Activated T-cell treated with anti-CD3 and anti-CD28 coated beads for 48 hours (primary cell): Measurements from ENCODE around the gene ASB18.
A peak's percentile ranks its signal among the peaks of the same experiment; 100 is the strongest.

ENCODE experiments used
- DNase-seq: peaks from one replicate; pipeline ENCODE4 v3.0.0-alpha.2; 2020; ENCODE audit warnings: low read depth

The ASB18 gene

DNA sequence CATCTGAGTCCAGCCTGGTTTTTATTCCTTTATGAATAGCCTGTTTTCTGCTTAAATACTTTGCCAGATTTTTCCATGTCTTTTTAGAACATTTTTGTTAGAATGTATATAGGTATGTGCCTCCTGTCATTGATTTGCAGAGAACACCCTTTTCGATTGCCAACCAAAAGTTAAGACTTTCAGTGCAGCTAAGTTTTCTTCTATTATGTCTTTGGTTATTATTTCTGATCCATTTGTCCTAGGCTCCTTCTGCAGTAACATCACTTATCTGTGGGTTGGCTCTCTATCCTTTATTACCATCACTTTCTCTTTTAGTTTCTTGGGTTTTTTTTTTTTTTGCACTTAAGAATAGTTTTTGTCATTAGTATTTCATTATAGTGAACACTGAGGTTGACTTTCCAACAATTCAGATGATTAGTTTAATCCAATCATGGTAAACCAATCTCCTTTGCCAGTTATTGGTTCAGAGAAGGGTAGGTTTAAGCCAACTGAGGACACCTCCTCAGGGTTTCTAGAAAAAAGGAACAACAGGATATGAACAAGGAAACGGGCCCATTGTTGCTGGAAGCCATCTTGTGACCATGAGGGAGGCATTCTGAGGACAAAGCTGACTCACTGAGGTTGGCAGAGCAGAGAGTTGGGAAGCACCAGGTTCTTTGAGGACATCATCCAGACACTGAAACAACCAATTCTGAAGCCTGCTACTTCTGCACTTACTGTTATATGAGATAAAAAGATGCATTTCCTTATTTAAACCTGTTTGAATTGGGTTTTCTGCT is 58.1 kb downstream of the ASB18 start:
- DNase-seq, result no peak

GRCh38 chr2:236204953-236205352 is 59.3 kb downstream of the ASB18 start:
- DNase-seq, result no peak

GRCh38 chr2:236200378-236200777 is 63.8 kb downstream of the ASB18 start:
- no peak for DNase-seq

- no peak for DNase-seq
Measured at GRCh38 chr2:236196366-236196765, 67.8 kb downstream of the ASB18 start.

- no peak for DNase-seq
Measured at GRCh38 chr2:236195726-236196125, 68.5 kb downstream of the ASB18 start.

- no peak for DNase-seq
Measured at GRCh38 chr2:236194786-236195185, 69.4 kb downstream of the ASB18 start.

DNA sequence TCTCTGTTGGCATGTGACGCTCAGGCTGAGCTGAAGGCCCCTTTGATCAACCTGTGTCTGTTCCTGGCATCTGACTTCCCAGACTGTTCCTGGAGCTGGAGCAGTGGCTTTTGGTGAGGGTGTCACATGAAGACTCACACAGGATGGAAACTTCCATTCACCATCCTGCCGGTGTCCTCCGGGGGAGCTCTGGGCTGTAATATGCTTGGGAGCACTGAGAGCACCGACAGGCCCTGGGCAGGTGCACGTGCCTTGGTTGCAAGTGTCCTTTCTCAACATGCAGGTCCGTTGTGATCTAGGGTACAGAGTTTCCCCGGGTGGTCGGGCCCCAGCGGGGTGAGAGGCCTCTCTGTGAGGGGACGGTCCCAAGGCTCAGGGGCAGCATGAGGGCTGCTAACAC is 71.2 kb downstream of the ASB18 start:
- no peak for DNase-seq

GRCh38 chr2:236190674-236191073 is 73.5 kb downstream of the ASB18 start:
- no peak for DNase-seq

DNA sequence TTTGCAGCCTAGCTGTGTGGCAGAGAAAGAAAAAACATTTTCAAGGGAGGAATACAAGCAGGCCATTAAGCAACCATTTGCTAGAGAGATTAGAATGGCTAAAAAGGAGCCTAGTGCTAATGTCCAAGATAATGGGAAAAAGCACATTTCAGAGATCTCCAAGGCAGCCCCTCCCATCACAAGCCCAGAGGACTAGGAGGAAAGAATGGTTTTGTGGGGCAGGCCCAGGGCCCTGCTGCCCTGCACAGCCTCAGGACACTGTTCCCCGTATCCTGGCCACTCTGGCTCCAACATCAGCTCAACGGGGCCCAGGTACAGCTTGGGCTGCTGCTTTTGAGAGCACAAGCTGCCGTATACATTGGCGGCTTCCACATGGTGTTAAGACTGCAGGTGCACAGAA is 79.5 kb downstream of the ASB18 start:
- no peak for DNase-seq

- no peak for DNase-seq
Measured at GRCh38 chr2:236180831-236181453, 83.3 kb downstream of the ASB18 start.

GRCh38 chr2:236180076-236180816 is 84.0 kb downstream of the ASB18 start:
- DNase-seq, result no peak

DNA sequence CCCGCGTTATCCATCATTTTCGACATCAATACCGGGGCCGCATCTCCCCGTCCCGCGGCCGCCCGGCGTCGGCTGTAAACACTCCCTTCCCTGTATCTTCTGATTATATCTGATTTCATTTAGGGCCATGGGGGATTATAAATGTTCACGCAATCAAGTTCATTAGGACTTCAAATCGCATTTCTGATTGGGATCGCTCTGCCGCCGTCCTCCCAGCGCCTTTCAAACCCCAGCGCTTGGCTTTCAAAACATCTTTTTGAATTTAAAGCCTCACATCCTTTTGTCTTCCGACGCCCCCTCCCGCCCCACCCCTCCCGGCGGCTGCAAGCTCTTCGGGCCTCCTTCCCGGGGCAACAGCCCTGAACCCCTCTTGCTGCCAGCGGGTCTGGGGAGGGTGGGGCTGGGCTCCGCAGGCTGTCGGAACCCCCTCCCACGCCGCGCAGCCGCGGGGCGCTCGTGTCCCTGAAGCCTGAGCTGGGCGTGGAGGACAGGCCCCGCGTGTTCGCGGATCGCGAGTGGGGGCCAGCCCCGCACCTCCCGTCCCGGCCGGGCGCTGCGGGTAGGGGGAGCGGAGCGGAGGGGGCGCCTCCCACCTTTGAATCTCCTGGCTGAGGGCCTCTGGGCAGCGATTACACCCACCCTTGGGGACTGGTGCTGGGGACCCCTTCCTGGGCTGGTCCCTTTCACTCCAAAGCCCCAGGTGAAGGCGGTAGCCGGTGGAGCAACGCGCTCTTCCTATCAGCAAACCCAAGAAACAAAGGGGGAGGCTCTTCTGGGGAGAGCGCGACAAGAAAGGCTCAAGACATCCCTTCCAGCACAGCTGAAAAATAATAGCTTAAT is 84.8 kb downstream of the ASB18 start:
- no peak for DNase-seq

DNA sequence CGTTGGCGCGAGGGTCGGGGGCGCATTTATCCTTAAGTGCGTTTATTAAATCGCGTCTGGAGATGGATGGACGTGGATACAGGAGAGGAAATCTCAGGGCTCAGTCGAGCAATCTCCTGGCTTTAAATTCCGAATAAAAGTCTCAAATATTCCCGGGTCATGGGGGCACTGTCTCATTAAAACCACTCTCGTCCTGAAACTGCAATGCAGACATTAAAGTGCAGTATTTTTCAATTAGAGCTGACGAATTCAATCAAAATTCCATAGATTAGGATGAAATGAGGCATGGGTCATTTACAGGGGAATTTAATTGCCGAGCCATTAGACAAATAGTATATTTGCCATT is 85.3 kb downstream of the ASB18 start:
- no peak for DNase-seq

DNA sequence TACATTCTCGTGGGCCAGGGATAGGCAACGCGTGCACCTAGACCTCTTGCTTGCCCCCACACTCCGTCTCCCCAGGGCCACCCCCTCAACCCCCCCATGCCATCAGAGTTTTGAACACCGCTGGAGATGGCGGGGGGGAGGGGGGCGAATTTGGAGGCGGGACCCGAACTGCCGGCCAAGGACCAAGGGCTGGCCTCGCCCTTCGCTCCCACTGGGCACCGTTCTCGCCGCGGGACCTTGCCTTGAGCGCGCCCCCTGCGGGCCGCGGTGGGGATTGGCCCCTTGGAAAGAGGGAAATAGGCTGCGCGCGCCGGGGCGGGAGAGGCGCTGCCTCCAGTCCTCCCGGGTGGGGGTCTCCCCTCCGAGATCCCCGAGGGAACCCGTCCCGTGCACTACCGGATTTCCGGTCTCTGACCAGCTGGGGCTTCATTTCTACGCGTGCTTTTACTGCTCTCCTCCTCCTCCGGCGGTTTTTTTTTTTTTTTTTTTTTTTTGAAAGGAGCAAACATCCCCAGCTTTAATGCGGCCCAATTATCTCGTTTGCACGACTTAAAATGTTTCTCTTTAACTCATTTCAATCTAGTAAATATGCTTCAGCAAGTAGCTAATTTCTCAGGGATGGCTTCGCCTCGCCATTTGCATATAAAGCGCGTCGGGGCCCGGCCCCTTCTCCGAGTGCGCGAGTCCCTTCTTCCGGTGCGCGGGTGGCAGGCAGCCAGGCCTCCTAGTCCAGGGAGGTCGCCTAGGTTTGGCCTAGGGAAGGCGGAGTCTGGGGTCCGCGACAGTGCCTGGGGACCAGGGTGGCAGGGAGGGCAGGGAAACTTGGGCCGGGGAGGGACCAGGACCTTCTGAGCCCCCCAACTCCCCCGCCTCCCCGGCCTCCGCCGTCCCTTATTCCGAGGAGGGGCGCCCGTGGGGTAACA is 86.0 kb downstream of the ASB18 start:
- DNase-seq, result peak; percentile 60

GRCh38 chr2:236177604-236177966 is 86.6 kb downstream of the ASB18 start:
- peak; percentile 52 for DNase-seq

- DNase-seq, result no peak
Measured at GRCh38 chr2:236176951-236177350, 87.3 kb downstream of the ASB18 start.

DNA sequence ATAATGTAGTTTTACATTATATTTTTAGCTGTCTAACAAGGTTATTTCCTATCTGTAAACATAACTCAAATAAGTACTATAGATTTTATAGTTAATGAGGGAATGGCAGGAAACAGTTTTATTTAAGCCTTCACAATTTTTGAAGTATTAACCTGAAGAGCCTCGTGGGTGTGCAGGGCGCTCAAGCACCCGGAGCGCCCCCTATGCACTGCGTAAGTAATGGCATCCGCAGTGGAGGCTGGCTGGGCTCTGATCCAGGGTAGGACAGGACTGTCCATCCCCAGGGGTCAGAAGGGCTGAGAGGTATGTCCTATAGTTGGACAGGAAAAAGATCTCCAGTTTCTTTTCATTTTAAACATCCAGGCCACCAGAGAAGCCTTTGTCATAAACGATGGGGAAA is 87.8 kb downstream of the ASB18 start:
- no peak for DNase-seq

DNA sequence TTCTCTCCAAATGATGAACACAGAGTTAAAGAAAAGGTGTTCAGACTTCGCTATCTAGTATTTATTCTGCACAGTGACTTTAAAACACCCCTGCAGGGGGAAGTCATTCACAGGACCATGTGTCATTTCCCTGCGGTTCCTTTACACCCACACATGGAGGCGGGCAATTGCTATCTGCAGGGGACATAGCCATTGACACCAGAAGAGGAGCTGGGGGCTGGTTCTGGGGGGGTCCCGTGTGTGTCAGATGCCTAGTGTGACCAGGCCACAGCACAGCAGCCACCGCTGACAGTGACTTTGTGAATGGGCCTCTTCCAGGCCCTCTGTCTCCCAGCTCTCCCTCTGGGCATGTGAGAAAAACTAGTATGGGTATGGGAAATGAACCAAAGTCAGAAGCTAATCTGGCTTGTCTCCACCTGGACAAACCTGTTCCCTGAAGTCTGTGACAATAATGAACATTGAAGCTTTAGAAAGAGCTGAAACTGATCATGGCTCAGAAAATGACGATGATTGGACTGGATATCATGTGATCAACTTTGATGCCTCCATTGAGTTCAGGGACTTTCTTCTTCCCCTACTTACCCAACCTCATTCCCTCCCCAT is 88.6 kb downstream of the ASB18 start:
- no peak for DNase-seq

- no peak for DNase-seq
Measured at GRCh38 chr2:236173729-236174607, 90.2 kb downstream of the ASB18 start.
